Measurements from ENCODE around the gene GPATCH2. TPM values are rescaled to one million over a fixed set of nuclear protein-coding genes. Genes with fewer than 3 reads are reported as not detected.

The GPATCH2 gene
- total RNA-seq, 2 experiments from 2014 or later, result 6.0 to 6.6 TPM

DNA sequence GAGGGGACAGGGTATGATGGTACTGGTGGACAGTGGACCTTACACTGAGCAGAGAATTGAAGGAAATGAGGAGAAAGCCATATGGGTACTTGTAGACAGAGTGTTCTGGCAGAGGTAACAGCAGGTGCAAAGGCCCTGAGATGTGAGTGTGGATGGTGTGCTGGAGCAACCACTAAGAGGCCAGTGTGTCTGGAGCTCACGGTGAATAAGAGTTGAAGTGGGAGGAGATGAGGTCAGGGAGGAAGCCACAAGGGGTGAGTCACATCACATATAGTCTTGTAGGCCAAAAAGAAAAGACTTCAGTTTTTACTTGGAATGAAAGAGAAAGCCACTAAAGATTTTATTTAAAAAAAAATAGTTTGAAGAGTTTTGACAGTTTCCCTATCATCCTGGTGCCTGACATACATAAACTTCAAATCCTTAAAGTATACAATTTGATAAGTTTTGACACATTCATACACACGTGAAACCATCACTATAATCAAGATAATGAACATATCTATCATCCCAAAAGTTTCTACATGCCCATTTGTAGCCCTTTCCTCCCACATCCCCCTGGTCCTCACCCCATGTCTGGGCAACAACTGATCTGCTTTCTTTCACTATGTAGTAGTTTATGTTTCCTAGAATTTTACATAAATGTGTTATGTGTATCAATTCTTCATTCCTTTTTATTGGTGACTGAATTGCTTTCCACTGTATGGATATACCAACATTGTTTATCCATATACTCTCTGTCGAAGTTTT, 148.4 kb downstream of the GPATCH2 start:
- POLR2A ChIA-PET, result interaction anchor here (0.6 to 1.1 kb wide), 2 partner anchors 30 to 148 kb away, joined by 3 read pairs; partner anchors contain the start of genes GPATCH2 and SPATA17
- peak; percentile 89 for DNase-seq
- no peak for TF ChIP-seq CTCF (IDR thresholded peaks at IDR 0.05)
- intact Hi-C loops (cut with micrococcal nuclease), result loop anchor here (5.0 kb wide), 1 partner anchor 140 kb away; no protein-coding TSS in a partner anchor
- peak; percentile 99 for ATAC-seq
- Mint-ChIP-seq H3K27ac (peak overlapping the region; percentile 88), H3K4me1 (ENCODE audit: low read depth) (peaks cover 26% of the 10 kb centered on the region), H3K27me3 (no peaks in the 10 kb centered on the region), H3K9me3 (peaks cover 10% of the 10 kb centered on the region), H3K36me3 (ENCODE audit: low read depth) (peaks cover 32% of the 10 kb centered on the region), H3K4me3 (peak overlapping the region; percentile 18)
- CTCF ChIA-PET, result no interaction called here

DNA sequence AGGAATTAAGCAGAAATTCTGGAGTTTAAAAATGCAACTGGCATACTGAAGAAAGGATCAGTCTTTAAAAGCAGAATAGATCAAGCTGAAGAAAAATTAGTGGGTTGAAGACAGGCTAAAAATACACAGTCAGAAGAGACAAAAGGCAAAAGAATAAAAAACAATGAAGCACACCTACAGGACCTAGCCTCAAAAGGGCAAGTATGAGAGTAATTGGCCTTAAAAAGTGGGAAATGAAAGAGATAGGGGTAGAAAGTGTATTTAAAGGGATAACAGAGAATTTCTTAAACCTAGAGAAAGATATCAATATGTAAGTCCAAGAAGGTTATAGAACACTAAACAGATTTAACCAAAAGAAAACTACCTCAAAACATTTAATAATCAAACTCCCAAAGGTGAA, 152.4 kb downstream of the GPATCH2 start:
- ChIA-PET CTCF (no interaction called here), POLR2A (no interaction called here)
- no peak overlapping the region for H3K4me3 Mint-ChIP-seq
- no peak for TF ChIP-seq CTCF (IDR thresholded peaks at IDR 0.05)
- H3K27me3 Mint-ChIP-seq, result no peaks in the 10 kb centered on the region
- no peak overlapping the region for H3K27ac Mint-ChIP-seq
- DNase-seq (no peak), ATAC-seq (no peak)
- peaks cover 25% of the 10 kb centered on the region for H3K36me3 Mint-ChIP-seq (ENCODE audit: low read depth)
- peaks cover 10% of the 10 kb centered on the region for H3K9me3 Mint-ChIP-seq
- intact Hi-C loops (cut with micrococcal nuclease), result no loop called here
- H3K4me1 Mint-ChIP-seq (ENCODE audit: low read depth), result peaks cover 17% of the 10 kb centered on the region

DNA sequence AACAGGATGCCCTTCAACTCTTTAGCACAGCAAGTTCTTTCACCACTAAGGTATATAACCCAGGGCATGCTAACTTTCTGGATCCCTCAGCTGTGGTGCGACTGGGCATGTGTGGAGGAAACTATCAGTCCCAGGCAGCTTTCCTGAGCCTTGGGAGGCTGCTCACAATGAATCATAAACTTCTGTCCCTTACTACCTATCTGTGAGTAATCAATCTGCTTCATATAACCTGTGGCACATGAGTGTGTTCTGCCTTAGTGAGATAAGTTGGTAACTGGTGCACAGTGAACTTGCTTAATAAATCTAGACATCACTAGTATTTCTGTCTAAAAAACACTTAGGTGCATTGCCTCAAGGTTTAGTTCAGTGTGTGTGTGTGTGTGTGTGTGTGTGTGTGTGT, 158.0 kb downstream of the GPATCH2 start:
- POLR2A ChIA-PET, result no interaction called here
- ATAC-seq, result no peak
- H3K27me3 Mint-ChIP-seq, result no peaks in the 10 kb centered on the region
- intact Hi-C loops (cut with micrococcal nuclease), result no loop called here
- no peak for DNase-seq
- H3K4me3 Mint-ChIP-seq, result no peak overlapping the region
- no peaks in the 10 kb centered on the region for H3K4me1 Mint-ChIP-seq (ENCODE audit: low read depth)
- peaks cover 1% of the 10 kb centered on the region for H3K36me3 Mint-ChIP-seq (ENCODE audit: low read depth)
- no peak for TF ChIP-seq CTCF (IDR thresholded peaks at IDR 0.05)
- H3K9me3 Mint-ChIP-seq, result no peaks in the 10 kb centered on the region
- CTCF ChIA-PET, result no interaction called here
- no peak overlapping the region for H3K27ac Mint-ChIP-seq

- Mint-ChIP-seq H3K4me1 (ENCODE audit: low read depth) (no peaks in the 10 kb centered on the region), H3K27me3 (no peaks in the 10 kb centered on the region), H3K9me3 (no peaks in the 10 kb centered on the region), H3K4me3 (no peak overlapping the region), H3K27ac (no peak overlapping the region), H3K36me3 (ENCODE audit: low read depth) (peaks cover 3% of the 10 kb centered on the region)
- DNase-seq (no peak), ATAC-seq (no peak)
- CTCF ChIA-PET, result no interaction called here
- intact Hi-C loops (cut with micrococcal nuclease), result no loop called here
- POLR2A ChIA-PET, result no interaction called here
- TF ChIP-seq CTCF (IDR thresholded peaks at IDR 0.05), result no peak
Observed at GRCh38 chr1:217471403-217471802, 159.5 kb downstream of the GPATCH2 start.

GRCh38 chr1:217469983-217470382, 160.9 kb downstream of the GPATCH2 start:
- no peak overlapping the region for H3K27ac Mint-ChIP-seq
- H3K4me1 Mint-ChIP-seq (ENCODE audit: low read depth), result no peaks in the 10 kb centered on the region
- peaks cover 8% of the 10 kb centered on the region for H3K36me3 Mint-ChIP-seq (ENCODE audit: low read depth)
- ATAC-seq (no peak), DNase-seq (no peak)
- CTCF ChIA-PET, result no interaction called here
- intact Hi-C loops (cut with micrococcal nuclease), result no loop called here
- H3K27me3 Mint-ChIP-seq, result no peaks in the 10 kb centered on the region
- no peak overlapping the region for H3K4me3 Mint-ChIP-seq
- H3K9me3 Mint-ChIP-seq, result peaks cover 6% of the 10 kb centered on the region
- POLR2A ChIA-PET, result no interaction called here
- TF ChIP-seq CTCF (IDR thresholded peaks at IDR 0.05), result no peak
